GM18951 (cell line): ENCODE measurements around the gene BOK.
"Not testable (repeated sequence)": the region's sequence is repeated elsewhere in the genome, so short reads cannot be mapped to it uniquely, and the experiment has no call there.

Source experiments
- POLR2A ChIP-seq: IDR thresholded peaks from 4 replicates; pipeline ENCODE4 v1.6.1; 2011; ENCODE audit warnings: mild to moderate bottlenecking; ENCODE audit not compliant: insufficient read length, insufficient read depth; ENCODE audit errors: extremely low read depth
- in situ Hi-C: fragments of 300-500 bp; cut with MboI; formaldehyde crosslinking; loops from one replicate; pipeline ENCODE4 v1.12.0; 2022; ENCODE audit warnings: low sequenced_read_pairs, mixed read lengths, inconsistent platforms; ENCODE audit not compliant: unreplicated experiment

Gene BOK

DNA sequence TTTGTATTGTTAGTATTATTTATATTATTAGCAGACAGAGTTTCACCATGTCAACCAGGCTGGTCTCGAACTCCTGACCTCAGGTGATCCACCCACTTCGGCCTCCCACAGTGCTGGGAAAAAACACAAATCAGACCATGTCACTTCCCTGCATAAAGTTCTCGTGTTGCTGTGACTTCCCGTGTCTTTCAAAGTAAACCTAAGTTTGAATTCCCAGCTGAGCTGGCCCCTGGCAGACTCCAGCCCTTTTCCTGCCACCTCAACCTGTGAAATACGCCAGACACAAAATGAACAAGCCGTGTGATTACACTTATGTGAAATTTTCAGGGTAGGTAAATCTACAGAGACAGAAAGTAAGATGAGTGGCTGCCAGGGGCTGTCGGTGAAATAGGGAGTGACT lies 7.9 kb downstream of the BOK start:
- in situ Hi-C loops, result no loop called here
- no peak for TF ChIP-seq POLR2A

DNA sequence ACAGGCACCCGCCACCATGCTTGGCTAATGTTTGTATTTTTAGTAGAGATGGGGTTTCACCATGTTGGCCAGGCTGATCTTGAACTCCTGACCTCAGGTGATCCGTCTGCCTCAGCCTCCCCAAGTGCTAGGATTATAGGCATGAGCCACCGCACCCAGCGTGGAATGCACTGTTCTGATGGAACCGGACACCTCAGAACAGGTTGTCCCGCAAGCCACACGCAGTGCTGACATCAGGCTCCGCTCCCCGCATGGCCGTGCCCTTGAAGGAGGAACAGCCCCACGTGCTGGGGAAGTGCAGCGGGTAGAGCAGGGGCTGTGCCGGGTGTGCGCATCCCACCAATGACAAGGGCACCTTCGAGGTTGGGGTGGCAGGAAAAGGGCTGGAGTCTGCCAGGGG lies 8.7 kb downstream of the BOK start:
- in situ Hi-C loops, result not testable (repeated sequence)

GRCh38 chr2:241567776-241568175 lies 9.2 kb downstream of the BOK start:
- no peak for TF ChIP-seq POLR2A
- in situ Hi-C loops, result no loop called here

DNA sequence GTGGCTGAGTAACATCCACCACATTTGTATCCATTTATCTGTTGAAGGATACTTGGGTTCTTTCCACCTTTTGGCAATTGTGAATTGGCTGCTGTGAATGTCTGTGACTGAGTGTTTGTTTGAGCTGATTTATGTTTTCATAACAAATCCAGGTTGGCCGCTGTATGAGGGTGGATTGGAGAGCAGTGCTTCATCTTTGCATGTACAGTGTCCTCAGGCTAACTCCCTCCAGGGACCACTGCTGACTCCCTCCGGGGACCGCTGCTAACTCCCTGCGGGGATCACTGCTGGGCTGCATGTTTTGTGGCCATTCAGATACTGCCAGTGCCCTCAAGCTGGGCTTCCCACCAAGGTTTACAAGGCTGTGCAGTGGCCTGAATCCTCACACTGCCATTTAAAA lies 10.2 kb downstream of the BOK start:
- TF ChIP-seq POLR2A, result no peak
- in situ Hi-C loops, result no loop called here

DNA sequence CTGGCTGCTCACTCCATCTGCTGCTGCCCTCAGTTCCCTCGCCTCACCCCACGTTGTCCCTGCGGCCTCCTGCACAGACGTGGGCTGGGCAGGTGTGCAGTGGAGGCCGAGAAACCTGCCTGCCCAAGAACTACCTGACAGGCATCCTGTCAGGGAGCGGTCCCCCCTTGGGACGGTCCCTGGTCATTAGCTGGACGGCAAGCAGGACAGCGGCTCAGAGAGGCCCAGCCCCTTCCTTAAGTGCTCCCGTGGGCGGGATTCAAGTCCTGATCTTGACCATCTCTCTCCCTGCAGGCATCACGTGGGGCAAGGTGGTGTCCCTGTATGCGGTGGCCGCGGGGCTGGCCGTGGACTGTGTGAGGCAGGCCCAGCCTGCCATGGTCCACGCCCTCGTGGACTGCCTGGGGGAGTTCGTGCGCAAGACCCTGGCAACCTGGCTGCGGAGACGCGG lies 11.3 kb downstream of the BOK start:
- in situ Hi-C loops, result no loop called here
- TF ChIP-seq POLR2A, result no peak

DNA sequence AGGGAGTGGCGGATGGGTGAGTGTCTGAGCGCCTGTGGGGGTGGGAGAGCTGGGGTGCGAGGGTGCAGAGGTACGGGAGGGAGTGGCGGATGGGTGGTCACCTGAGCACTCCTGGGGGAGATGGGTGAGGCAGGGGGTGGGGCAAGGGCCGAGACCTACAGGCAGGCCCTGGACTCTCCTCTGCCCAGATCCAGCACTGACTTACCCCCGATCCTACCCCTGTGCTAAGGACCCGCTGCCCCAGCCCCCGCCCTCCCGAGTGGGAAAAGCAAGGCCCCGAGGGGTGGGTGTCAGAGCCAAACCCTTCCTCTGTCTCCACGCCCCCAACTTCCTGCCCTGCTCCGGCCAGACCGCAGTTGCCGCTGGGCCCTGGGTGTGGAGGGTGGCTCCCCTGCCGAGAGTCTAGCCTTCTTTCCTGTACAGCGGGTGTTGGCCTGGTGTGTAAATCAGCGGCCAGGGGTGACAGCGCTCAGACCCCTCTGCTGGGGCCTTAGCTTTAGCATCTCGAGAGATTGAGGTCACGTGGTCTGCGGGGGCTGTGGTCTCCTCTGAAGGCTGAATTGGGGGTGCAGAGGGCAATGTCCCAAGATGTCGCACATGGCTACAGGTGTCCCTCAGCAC lies 12.5 kb downstream of the BOK start:
- no peak for TF ChIP-seq POLR2A
- in situ Hi-C loops, result no loop called here

GRCh38 chr2:241571821-241572620 lies 13.5 kb downstream of the BOK start:
- in situ Hi-C loops, result no loop called here
- TF ChIP-seq POLR2A, result no peak

GRCh38 chr2:241572915-241573651 lies 14.5 kb downstream of the BOK start:
- in situ Hi-C loops, result not testable (repeated sequence)

- TF ChIP-seq POLR2A, result no peak
- in situ Hi-C loops, result no loop called here
Measured at GRCh38 chr2:241573741-241574140, 15.2 kb downstream of the BOK start.

- in situ Hi-C loops, result no loop called here
Measured at GRCh38 chr2:241574911-241575623, 16.5 kb downstream of the BOK start.

DNA sequence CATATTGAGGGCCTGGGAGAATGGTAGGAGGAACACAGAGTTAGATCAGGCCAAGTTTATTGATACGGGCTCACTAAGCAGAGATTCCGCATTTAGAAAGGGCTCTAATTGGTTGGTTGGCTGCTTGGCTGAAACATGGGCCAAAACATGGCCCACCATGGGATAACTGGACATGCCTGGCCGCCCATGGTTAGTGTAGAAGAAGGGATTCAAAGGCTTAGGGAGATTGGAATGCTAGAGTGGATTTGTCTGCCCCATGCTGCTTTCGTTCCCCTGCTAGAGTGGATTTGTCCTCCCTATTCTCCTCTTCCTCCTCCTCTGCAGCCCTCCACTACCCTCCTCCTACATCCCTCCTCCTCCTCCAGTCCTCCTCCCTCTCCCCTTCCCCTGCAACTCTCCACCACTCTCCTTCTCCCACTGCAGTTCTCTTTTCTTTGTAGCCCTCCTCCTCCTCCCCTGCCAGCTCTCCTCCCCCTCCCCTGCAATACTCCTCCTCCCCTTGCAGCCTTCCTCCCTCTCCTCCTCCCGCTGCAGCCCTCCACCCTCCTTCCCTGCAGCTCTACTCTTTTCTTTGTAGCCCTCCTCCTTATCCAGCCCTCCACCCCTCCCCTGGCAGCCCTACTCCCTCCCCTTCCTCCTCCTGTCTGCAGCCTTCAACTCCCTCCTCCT lies 17.2 kb downstream of the BOK start:
- in situ Hi-C loops, result no loop called here

More at GRCh38 chr2:241574911-241575623, 16.5 kb downstream of the BOK start:
- no peak for TF ChIP-seq POLR2A

GRCh38 chr2:241576293-241576654 lies 17.7 kb downstream of the BOK start:
- no peak for TF ChIP-seq POLR2A
- in situ Hi-C loops, result no loop called here

More for the DNA sequence above, 17.2 kb downstream of the BOK start:
- TF ChIP-seq POLR2A, result no peak

GRCh38 chr2:241577413-241578122 lies 19.0 kb downstream of the BOK start:
- in situ Hi-C loops, result no loop called here
- TF ChIP-seq POLR2A, result no peak
